ENCODE results near the gene PATZ1. TPM values are rescaled to one million over a fixed set of nuclear protein-coding genes. Genes with fewer than 3 reads are reported as not detected.

PATZ1 gene
- total RNA-seq, 1 experiment from 2014 or later: 120 TPM

GRCh38 chr22:31288496-31289240, 57.5 kb downstream of the PATZ1 start:
- Histone ChIP-seq H3K4ac (ENCODE audit: low read depth, low read length) (no peak overlapping the region), H3T11ph (ENCODE audit: low read length) (no peak overlapping the region), H2BK20ac (ENCODE audit: low read depth, low read length, poor library complexity, severe bottlenecking) (no peak overlapping the region), H3K27ac (ENCODE audit: insufficient read length, low read depth, low read length) (no peak overlapping the region), H3K9ac (ENCODE audit: extremely low read depth, insufficient read length, low read length) (no peak overlapping the region), H3K56ac (ENCODE audit: insufficient read length, low read depth, low read length) (no peak overlapping the region), H3K79me2 (ENCODE audit: insufficient read depth, low read length) (no peaks in the 10 kb centered on the region), H2AK5ac (ENCODE audit: insufficient read length, low read length) (no peak overlapping the region), H2AFZ (ENCODE audit: low read length) (no peak overlapping the region), H3K14ac (ENCODE audit: insufficient read depth, low read length) (no peak overlapping the region), H3K18ac (ENCODE audit: insufficient read length, low read depth, low read length) (no peak overlapping the region), H3K9me3 (ENCODE audit: control insufficient read depth, low read depth, low read length) (no peaks in the 10 kb centered on the region), H3K79me1 (ENCODE audit: insufficient read depth, low read depth, low read length, poor library complexity, severe bottlenecking) (no peaks in the 10 kb centered on the region), H2BK120ac (ENCODE audit: low read depth, low read length, poor library complexity, severe bottlenecking) (no peak overlapping the region), H3K23me2 (ENCODE audit: insufficient read length, low read depth, low read length, poor library complexity, severe bottlenecking) (peaks cover 11% of the 10 kb centered on the region), H3K27me3 (ENCODE audit: insufficient read depth, low read length) (peaks cover 2% of the 10 kb centered on the region; the same call in 1 of the 2 replicates), H4K5ac (ENCODE audit: insufficient read length, low read depth, low read length) (no peak overlapping the region), H3K4me2 (ENCODE audit: insufficient read depth, insufficient read length, low read length) (no peak overlapping the region), H2BK12ac (ENCODE audit: insufficient read length, low read depth, low read length) (no peak overlapping the region), H2BK5ac (ENCODE audit: insufficient read length, low read length) (no peak overlapping the region), H3K23ac (ENCODE audit: insufficient read length, low read depth, low read length) (no peak overlapping the region), H4K20me1 (ENCODE audit: control insufficient read depth, insufficient read depth, insufficient read length) (no peaks in the 10 kb centered on the region), H4K8ac (replicated peaks; ENCODE audit: insufficient read length, low read depth, low read length) (no peak overlapping the region), H3K4me1 (ENCODE audit: insufficient read depth, low read length) (no peaks in the 10 kb centered on the region; the same call in 1 of the 2 replicates), H4K91ac (ENCODE audit: insufficient read length, low read depth, low read length) (no peak overlapping the region), H2BK15ac (ENCODE audit: low read depth, low read length) (no peak overlapping the region)
- Mint-ChIP-seq H3K27me3 (ENCODE audit: low read depth) (peaks cover 29% of the 10 kb centered on the region), H3K9me3 (no peaks in the 10 kb centered on the region; a peak in 1 of 5 replicates), H3K27ac (no peak overlapping the region; a peak in 1 of 7 replicates), H3K4me1 (peaks cover 22 to 38% of the 10 kb centered on the region in 2 experiments), H3K4me3 (no peak overlapping the region), H3K36me3 (ENCODE audit: insufficient read depth in 1 of 3, low read depth in 3 of 3) (no peaks in the 10 kb centered on the region; a peak in 1 of 7 replicates)
- no peak for TF ChIP-seq CTCF (conservative IDR thresholded peaks at IDR 0.05)
- WGBS (ENCODE audit: extremely low coverage, insufficient read length, low lambda C conversion rate): no CpG with 5 or more reads among the region's 5 CpGs
- no peak for DNase-seq
